ENCODE measurements around the gene TBC1D1. TPM values are rescaled to one million over a fixed set of nuclear protein-coding genes. Genes with fewer than 3 reads are reported as not detected.
A peak's percentile ranks its signal among the peaks of the same experiment; 100 is the strongest.

The TBC1D1 gene
- total RNA-seq, 2 experiments from 2014 or later, result 40.7 to 46.5 TPM

DNA sequence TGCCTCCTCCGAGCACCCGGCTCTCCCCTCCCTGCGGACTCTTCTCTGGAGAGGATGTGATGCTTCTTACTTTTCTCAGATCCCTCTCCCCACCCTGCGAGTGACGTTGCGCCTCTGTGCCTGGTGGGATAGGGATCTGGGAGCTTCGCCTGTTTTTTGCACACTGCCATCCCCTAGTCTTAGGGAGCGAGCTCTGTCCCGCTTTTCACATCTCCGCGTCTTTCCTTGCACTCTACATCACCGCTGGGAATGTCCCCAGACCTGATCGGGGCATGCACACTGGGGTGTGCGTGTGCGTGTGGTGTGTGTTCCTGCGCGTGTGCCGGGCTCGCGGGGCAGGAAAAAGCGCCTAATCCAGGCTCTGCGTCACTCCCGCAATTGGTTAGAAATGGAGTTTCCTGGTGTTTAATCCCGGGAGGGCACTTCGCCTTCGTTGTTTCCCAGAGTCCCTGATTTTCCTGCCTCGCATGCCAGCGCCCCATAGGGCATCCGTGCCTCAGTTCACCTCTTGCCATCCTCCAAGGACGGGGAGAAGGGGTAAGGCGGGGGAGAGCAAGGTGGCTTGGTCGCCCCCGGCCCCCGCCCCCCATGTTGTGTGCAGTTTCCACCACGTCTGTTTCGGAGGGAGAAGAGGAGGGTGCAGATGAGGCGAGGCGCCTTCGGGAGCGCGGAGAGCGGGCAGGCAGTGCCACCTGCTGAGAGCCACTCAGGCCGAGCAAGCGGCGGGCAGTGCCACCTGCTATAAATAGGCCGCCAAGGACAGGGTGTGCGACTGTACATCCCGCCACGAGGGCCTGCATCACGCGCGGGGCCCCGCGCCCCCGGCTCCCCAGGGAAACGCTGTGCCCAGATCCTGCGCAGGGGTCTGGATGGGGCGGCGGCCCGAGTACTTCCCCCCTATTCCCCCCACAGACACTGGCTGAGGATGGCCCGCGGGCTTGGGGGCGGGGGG is 759 bp upstream of the TBC1D1 start:
- POLR2A ChIA-PET, result interaction anchor here (1.1 to 2.5 kb wide), 3 partner anchors 30 to 204 kb away, joined by 3 to 33 read pairs (median 5); partner anchors contain the start of genes PGM2 and RELL1
- Histone ChIP-seq H3K4me1 (ENCODE audit: insufficient read depth, low read length) (peaks cover 34% of the 10 kb centered on the region), H3K4me3 (ENCODE audit: low read length) (peak overlapping the region; percentile 59), H3K36me3 (ENCODE audit: insufficient read depth, low read length) (peaks cover 3% of the 10 kb centered on the region), H3K27ac (ENCODE audit: low read depth in 1 of 2, low read length in 2 of 2) (no peak overlapping the region), H3K9me3 (ENCODE audit: control insufficient read depth in 1 of 2, insufficient read depth in 1 of 2, low read length in 2 of 2) (no peaks in the 10 kb centered on the region), H3K27me3 (ENCODE audit: control insufficient read depth in 1 of 2, insufficient read depth in 2 of 2, low read length in 2 of 2) (no peaks in the 10 kb centered on the region)
- H3K36me3 Mint-ChIP-seq (ENCODE audit: low read depth), result peaks cover 8% of the 10 kb centered on the region
- DNase-seq (peak in 12 of 14 experiments; percentile 11 to 65 (median 32)), ATAC-seq (ENCODE audit: poor library complexity) (peak; percentile 25)
- peak overlapping the region; percentile 39 for H3K27ac Mint-ChIP-seq
- H3K4me3 Mint-ChIP-seq, result peak overlapping the region; percentile 67
- no peaks in the 10 kb centered on the region for H3K27me3 Mint-ChIP-seq
- intact Hi-C loops (cut with DNase I, micrococcal nuclease), result loop anchor here (2.0 to 5.0 kb wide), 4 partner anchors 63 to 89 kb away; partner anchors contain the start of gene PGM2 (in 1 of the 2)
- peaks cover 38% of the 10 kb centered on the region for H3K4me1 Mint-ChIP-seq (ENCODE audit: low read depth)
- CTCF ChIA-PET, result no interaction called here
- H3K9me3 Mint-ChIP-seq, result no peaks in the 10 kb centered on the region
- TF ChIP-seq, protein P1, sequence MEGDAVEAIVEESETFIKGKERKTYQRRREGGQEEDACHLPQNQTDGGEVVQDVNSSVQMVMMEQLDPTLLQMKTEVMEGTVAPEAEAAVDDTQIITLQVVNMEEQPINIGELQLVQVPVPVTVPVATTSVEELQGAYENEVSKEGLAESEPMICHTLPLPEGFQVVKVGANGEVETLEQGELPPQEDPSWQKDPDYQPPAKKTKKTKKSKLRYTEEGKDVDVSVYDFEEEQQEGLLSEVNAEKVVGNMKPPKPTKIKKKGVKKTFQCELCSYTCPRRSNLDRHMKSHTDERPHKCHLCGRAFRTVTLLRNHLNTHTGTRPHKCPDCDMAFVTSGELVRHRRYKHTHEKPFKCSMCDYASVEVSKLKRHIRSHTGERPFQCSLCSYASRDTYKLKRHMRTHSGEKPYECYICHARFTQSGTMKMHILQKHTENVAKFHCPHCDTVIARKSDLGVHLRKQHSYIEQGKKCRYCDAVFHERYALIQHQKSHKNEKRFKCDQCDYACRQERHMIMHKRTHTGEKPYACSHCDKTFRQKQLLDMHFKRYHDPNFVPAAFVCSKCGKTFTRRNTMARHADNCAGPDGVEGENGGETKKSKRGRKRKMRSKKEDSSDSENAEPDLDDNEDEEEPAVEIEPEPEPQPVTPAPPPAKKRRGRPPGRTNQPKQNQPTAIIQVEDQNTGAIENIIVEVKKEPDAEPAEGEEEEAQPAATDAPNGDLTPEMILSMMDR (IDR thresholded peaks at IDR 0.05), result no peak

GRCh38 chr4:37891260-37892159 is 626 bp downstream of the TBC1D1 start:
- peaks cover 3% of the 10 kb centered on the region for H3K36me3 ChIP-seq (ENCODE audit: insufficient read depth, low read length)
- ATAC-seq (ENCODE audit: poor library complexity) (peak; percentile 63), DNase-seq (peak in 13 of 14 experiments; percentile 13 to 76 (median 41))
- H3K9me3 ChIP-seq (ENCODE audit: control insufficient read depth in 1 of 2, insufficient read depth in 1 of 2, low read length in 2 of 2), result no peaks in the 10 kb centered on the region
- peak overlapping the region; percentile 20 to 66 for H3K27ac ChIP-seq (ENCODE audit: low read depth in 1 of 2, low read length in 2 of 2)
- CTCF ChIA-PET, result interaction anchor here (0.9 kb wide), 1 partner anchor 86 kb away, joined by 3 read pairs; no protein-coding TSS in a partner anchor
- peak overlapping the region; percentile 94 for H3K27ac Mint-ChIP-seq
- no peaks in the 10 kb centered on the region for H3K9me3 Mint-ChIP-seq
- peak overlapping the region; percentile 97 for H3K4me3 Mint-ChIP-seq
- TF ChIP-seq, protein P1 (IDR thresholded peaks at IDR 0.05), result no peak
- H3K27me3 Mint-ChIP-seq, result no peaks in the 10 kb centered on the region
- H3K4me1 ChIP-seq (ENCODE audit: insufficient read depth, low read length), result peaks cover 40% of the 10 kb centered on the region
- H3K27me3 ChIP-seq (ENCODE audit: control insufficient read depth in 1 of 2, insufficient read depth in 2 of 2, low read length in 2 of 2), result no peaks in the 10 kb centered on the region
- intact Hi-C loops (cut with DNase I, micrococcal nuclease), result loop anchor here (1.0 to 5.0 kb wide), 4 partner anchors 65 to 89 kb away; partner anchors contain the start of gene PGM2 (in 1 of the 2)
- peaks cover 15% of the 10 kb centered on the region for H3K36me3 Mint-ChIP-seq (ENCODE audit: low read depth)
- peak overlapping the region; percentile 59 for H3K4me3 ChIP-seq (ENCODE audit: low read length)
- POLR2A ChIA-PET, result interaction anchor here (0.6 to 2.5 kb wide), 13 partner anchors 10 to 1647 kb away, joined by 3 to 33 read pairs (median 4); partner anchors contain the start of genes ARAP2, PGM2 and RELL1
- H3K4me1 Mint-ChIP-seq (ENCODE audit: low read depth), result peaks cover 48% of the 10 kb centered on the region

- no peaks in the 10 kb centered on the region for H3K27me3 Mint-ChIP-seq
- Histone ChIP-seq H3K27ac (ENCODE audit: low read depth in 1 of 2, low read length in 2 of 2) (no peak overlapping the region), H3K27me3 (ENCODE audit: control insufficient read depth in 1 of 2, insufficient read depth in 2 of 2, low read length in 2 of 2) (no peaks in the 10 kb centered on the region), H3K4me3 (ENCODE audit: low read length) (peak overlapping the region; percentile 59), H3K4me1 (ENCODE audit: insufficient read depth, low read length) (peaks cover 40% of the 10 kb centered on the region), H3K9me3 (ENCODE audit: control insufficient read depth in 1 of 2, insufficient read depth in 1 of 2, low read length in 2 of 2) (no peaks in the 10 kb centered on the region), H3K36me3 (ENCODE audit: insufficient read depth, low read length) (peaks cover 3% of the 10 kb centered on the region)
- H3K9me3 Mint-ChIP-seq, result no peaks in the 10 kb centered on the region
- H3K36me3 Mint-ChIP-seq (ENCODE audit: low read depth), result peaks cover 15% of the 10 kb centered on the region
- peak; percentile 49 for ATAC-seq (ENCODE audit: poor library complexity)
- intact Hi-C loops (cut with DNase I, micrococcal nuclease), result loop anchor here in 1 of 2 experiments (5.0 kb wide), 2 partner anchors 85 to 90 kb away; no protein-coding TSS in a partner anchor
- H3K4me1 Mint-ChIP-seq (ENCODE audit: low read depth), result peaks cover 60% of the 10 kb centered on the region
- TF ChIP-seq, protein P1 (IDR thresholded peaks at IDR 0.05), result no peak
- H3K27ac Mint-ChIP-seq, result peak overlapping the region; percentile 94
- peak overlapping the region; percentile 97 for H3K4me3 Mint-ChIP-seq
- DNase-seq, result peak in 12 of 14 experiments; percentile 11 to 73 (median 30)
- POLR2A ChIA-PET, result interaction anchor here (0.9 to 2.5 kb wide), 5 partner anchors 32 to 206 kb away, joined by 4 to 33 read pairs (median 5); partner anchors contain the start of gene PGM2
- CTCF ChIA-PET, result no interaction called here
These were observed 1.8 kb downstream of the TBC1D1 start for GRCh38 chr4:37892641-37893040.

Measured in CD4-positive, alpha-beta T cell (primary cell).